Loucy (cell line): Measurements from ENCODE around the gene BBOX1.
"Not testable (repeated sequence)": the region's sequence is repeated elsewhere in the genome, so short reads cannot be mapped to it uniquely, and the experiment has no call there.

Experiments used
- EZH2phosphoT487 ChIP-seq: fragments of 200-600 bp; IDR thresholded peaks from 2 replicates; pipeline ENCODE4 v1.6.1; 2018; ENCODE audit warnings: antibody characterized with exemption, mild to moderate bottlenecking, moderate library complexity, borderline replicate concordance
- TF ChIP-seq, protein P1 (sequence below): fragments of 200-600 bp; sonication (generic); conservative IDR thresholded peaks from 2 replicates; pipeline ENCODE4 v1.5.1; 2014; ENCODE audit warnings: mild to moderate bottlenecking, antibody characterized with exemption, low read length

DNA sequence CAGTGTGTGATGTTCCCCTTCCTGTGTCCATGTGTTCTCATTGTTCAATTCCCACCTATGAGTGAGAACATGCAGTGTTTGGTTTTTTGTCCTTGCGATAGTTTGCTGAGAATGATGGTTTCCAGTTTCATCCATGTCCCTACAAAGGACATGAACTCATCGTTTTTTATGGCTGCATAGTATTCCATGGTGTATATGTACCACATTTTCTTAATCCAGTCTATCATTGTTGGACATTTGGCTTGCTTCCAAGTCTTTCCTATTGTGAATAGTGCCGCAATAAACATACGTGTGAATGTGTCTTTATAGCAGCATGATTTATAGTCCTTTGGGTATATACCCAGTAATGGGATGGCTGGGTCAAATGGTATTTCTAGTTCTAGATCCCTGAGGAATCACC, 134.9 kb downstream of the BBOX1 start:
- TF ChIP-seq, protein P1, sequence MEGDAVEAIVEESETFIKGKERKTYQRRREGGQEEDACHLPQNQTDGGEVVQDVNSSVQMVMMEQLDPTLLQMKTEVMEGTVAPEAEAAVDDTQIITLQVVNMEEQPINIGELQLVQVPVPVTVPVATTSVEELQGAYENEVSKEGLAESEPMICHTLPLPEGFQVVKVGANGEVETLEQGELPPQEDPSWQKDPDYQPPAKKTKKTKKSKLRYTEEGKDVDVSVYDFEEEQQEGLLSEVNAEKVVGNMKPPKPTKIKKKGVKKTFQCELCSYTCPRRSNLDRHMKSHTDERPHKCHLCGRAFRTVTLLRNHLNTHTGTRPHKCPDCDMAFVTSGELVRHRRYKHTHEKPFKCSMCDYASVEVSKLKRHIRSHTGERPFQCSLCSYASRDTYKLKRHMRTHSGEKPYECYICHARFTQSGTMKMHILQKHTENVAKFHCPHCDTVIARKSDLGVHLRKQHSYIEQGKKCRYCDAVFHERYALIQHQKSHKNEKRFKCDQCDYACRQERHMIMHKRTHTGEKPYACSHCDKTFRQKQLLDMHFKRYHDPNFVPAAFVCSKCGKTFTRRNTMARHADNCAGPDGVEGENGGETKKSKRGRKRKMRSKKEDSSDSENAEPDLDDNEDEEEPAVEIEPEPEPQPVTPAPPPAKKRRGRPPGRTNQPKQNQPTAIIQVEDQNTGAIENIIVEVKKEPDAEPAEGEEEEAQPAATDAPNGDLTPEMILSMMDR: not testable (repeated sequence)
- not testable (repeated sequence) for TF ChIP-seq EZH2phosphoT487
